SU-DHL-6 (cell line): ENCODE measurements around the gene SMARCA4.
"Not testable (repeated sequence)": the region's sequence is repeated elsewhere in the genome, so short reads cannot be mapped to it uniquely, and the experiment has no call there.

Experiments
- H2AFZ ChIP-seq: fragments of 200-600 bp; sonication (generic); 2 replicates; pipeline ENCODE4 v1.6.1; 2014; ENCODE audit warnings: low read depth, mild to moderate bottlenecking, moderate library complexity, mixed read lengths, antibody characterized with exemption, low read length; ENCODE audit not compliant: severe bottlenecking
- H3F3A ChIP-seq: fragments of 200-600 bp; shearing (Covaris generic); 2 replicates; pipeline ENCODE4 v1.6.0; 2016; ENCODE audit warnings: antibody characterized with exemption, mild to moderate bottlenecking; ENCODE audit not compliant: insufficient read depth
- H3K27ac ChIP-seq: fragments of 200-600 bp; sonication (generic); 2 replicates; pipeline ENCODE4 v1.5.1; 2016; ENCODE audit warnings: low read depth, mild to moderate bottlenecking, low read length, moderate library complexity, mixed read lengths
- H3K27me3 ChIP-seq: fragments of 200-600 bp; sonication (generic), shearing (Covaris generic); 2 replicates; pipeline ENCODE4 v1.6.0; 2014; ENCODE audit warnings: mild to moderate bottlenecking, low read length
- H3K36me3 ChIP-seq: fragments of 200-600 bp; sonication (generic); 2 replicates; pipeline ENCODE4 v1.6.1; 2014; ENCODE audit warnings: mild to moderate bottlenecking, low read length, mixed read lengths
- H3K4me2 ChIP-seq: fragments of 300-600, 200-600 bp; shearing (Covaris generic), sonication (generic); 2 replicates; pipeline ENCODE4 v1.6.0; 2014; ENCODE audit warnings: low read length, low read depth, mild to moderate bottlenecking; ENCODE audit not compliant: poor library complexity, severe bottlenecking
- H3K4me3 ChIP-seq: fragments of 200-600 bp; sonication (generic); 2 replicates; pipeline ENCODE4 v1.5.1; 2014; ENCODE audit warnings: antibody characterized with exemption, low read length, mild to moderate bottlenecking, mixed read lengths; ENCODE audit not compliant: insufficient read depth, poor library complexity, severe bottlenecking
- H3K79me2 ChIP-seq: fragments of 200-600 bp; sonication (generic); 2 replicates; pipeline ENCODE4 v1.6.1; 2014; ENCODE audit warnings: mild to moderate bottlenecking, low read length, moderate library complexity; ENCODE audit not compliant: insufficient read depth
- H3K9ac ChIP-seq: fragments of 200-600 bp; sonication (generic); 2 replicates; pipeline ENCODE4 v1.7.0; 2014; ENCODE audit warnings: mild to moderate bottlenecking, low read length
- H3K9me2 ChIP-seq: fragments of 200-600 bp; sonication (generic); replicated peaks from 2 replicates; pipeline ENCODE4 v1.6.1; 2014; ENCODE audit warnings: low read length; ENCODE audit not compliant: insufficient read depth
- H3K9me3 ChIP-seq: fragments of 200-600 bp; sonication (generic); 2 replicates; pipeline ENCODE4 v1.6.1; 2014; ENCODE audit warnings: low read length, mixed read lengths; ENCODE audit not compliant: insufficient read depth
- H4K20me1 ChIP-seq: fragments of 200-600 bp; sonication (generic); 2 replicates; pipeline ENCODE4 v1.6.1; 2014; ENCODE audit warnings: low read depth, mild to moderate bottlenecking, antibody characterized with exemption, low read length, moderate library complexity, mixed read lengths
- CTCF ChIP-seq: fragments of 200-600 bp; sonication (generic); IDR thresholded peaks from one replicate; pipeline ENCODE4 v1.5.1; 2017; ENCODE audit warnings: antibody characterized with exemption, mild to moderate bottlenecking, low read length, moderate library complexity; ENCODE audit not compliant: insufficient read depth, poor library complexity, severe bottlenecking
- EZH2phosphoT487 ChIP-seq: fragments of 200-600 bp; sonication (generic), shearing (Covaris generic); conservative IDR thresholded peaks from 2 replicates; pipeline ENCODE4 v1.6.1; 2018; ENCODE audit warnings: mild to moderate bottlenecking, antibody characterized with exemption, low read length, moderate library complexity, mixed read lengths

The SMARCA4 gene

GRCh38 chr19:10936661-10937084, 24.2 kb upstream of the SMARCA4 start:
- Histone ChIP-seq H3K9ac (no peak overlapping the region), H4K20me1 (no peaks in the 10 kb centered on the region), H3K4me2 (no peak overlapping the region), H3F3A (no peaks in the 10 kb centered on the region; the same call in 1 of the 2 replicates), H2AFZ (no peak overlapping the region), H3K9me2 (no peaks in the 10 kb centered on the region), H3K27me3 (no peaks in the 10 kb centered on the region), H3K27ac (no peak overlapping the region), H3K4me3 (no peak overlapping the region), H3K79me2 (peaks cover 12% of the 10 kb centered on the region), H3K36me3 (no peaks in the 10 kb centered on the region), H3K9me3 (no peaks in the 10 kb centered on the region)
- peak; percentile 19 for TF ChIP-seq CTCF
- no peak for TF ChIP-seq EZH2phosphoT487

- not testable (repeated sequence) for H3K27me3 ChIP-seq, H3K9ac ChIP-seq, H4K20me1 ChIP-seq, H3K9me2 ChIP-seq, H3K27ac ChIP-seq, H3K36me3 ChIP-seq, H3K79me2 ChIP-seq, H3K4me3 ChIP-seq, H3K4me2 ChIP-seq, H2AFZ ChIP-seq, H3F3A ChIP-seq, H3K9me3 ChIP-seq
Observed at GRCh38 chr19:10941649-10942048, 19.2 kb upstream of the SMARCA4 start.

GRCh38 chr19:10943412-10943811, 17.4 kb upstream of the SMARCA4 start:
- not testable (repeated sequence) for H3K79me2 ChIP-seq, H4K20me1 ChIP-seq, H3K27me3 ChIP-seq, H3K9me3 ChIP-seq, H3K9me2 ChIP-seq, H3K27ac ChIP-seq, H3F3A ChIP-seq, H3K4me3 ChIP-seq, H3K36me3 ChIP-seq, H2AFZ ChIP-seq, H3K9ac ChIP-seq, H3K4me2 ChIP-seq

GRCh38 chr19:10945264-10945663, 15.6 kb upstream of the SMARCA4 start:
- Histone ChIP-seq H3K27ac (no peak overlapping the region), H3K9ac (no peak overlapping the region), H3K4me2 (no peak overlapping the region), H3K9me3 (no peaks in the 10 kb centered on the region), H3K36me3 (no peaks in the 10 kb centered on the region), H2AFZ (no peak overlapping the region), H3K79me2 (no peaks in the 10 kb centered on the region), H3F3A (no peaks in the 10 kb centered on the region), H3K4me3 (no peak overlapping the region), H4K20me1 (no peaks in the 10 kb centered on the region), H3K27me3 (no peaks in the 10 kb centered on the region), H3K9me2 (no peaks in the 10 kb centered on the region)
- TF ChIP-seq CTCF, result no peak
- no peak for TF ChIP-seq EZH2phosphoT487
